H1 (cell line): ENCODE measurements around the gene TSPAN9. TPM values are rescaled to one million over a fixed set of nuclear protein-coding genes. Genes with fewer than 3 reads are reported as not detected.

Experiments
- CTCF ChIA-PET: fragments of 300-600 bp; sonication (Branson Sonifier 250); formaldehyde crosslinking; loops from one replicate; lab custom pipeline; 2021; ENCODE audit not compliant: partially characterized antibody; lab: Charles Lee
- POLR2A ChIA-PET: fragments of 300-600 bp; sonication (Branson Sonifier 250); formaldehyde crosslinking; loops from one replicate; lab custom pipeline; 2021; ENCODE audit warnings: inconsistent platforms; ENCODE audit not compliant: partially characterized antibody; lab: Charles Lee
- DNase-seq, 2 experiments: peaks; one replicate each; pipeline versions ENCODE4 v3.0.0 to v3.0.0-alpha.2; 2010 to 2022; ENCODE audit warnings: low spot score in 2 of 2, low read depth in 1 of 2, mixed read lengths in 1 of 2
- FAIRE-seq: peaks from 2 replicates; lab custom pipeline; 2011; peaks lifted over from hg19 to GRCh38; lab: Jason Lieb, UNC
- H2AFZ ChIP-seq: 2 replicates; pipeline ENCODE4 v1.8.1; 2012; ENCODE audit warnings: low read length, inconsistent platforms
- H2AK5ac ChIP-seq: 2 replicates; pipeline ENCODE4 v1.6.1; 2013; ENCODE audit warnings: low read depth, low read length
- H2BK120ac ChIP-seq: replicated peaks from 2 replicates; pipeline ENCODE3; 2013; ENCODE audit warnings: low read depth, low read length, inconsistent platforms
- H2BK12ac ChIP-seq: 2 replicates; pipeline ENCODE4 v1.6.1; 2013; ENCODE audit warnings: low read depth, low read length
- H2BK15ac ChIP-seq: 2 replicates; pipeline ENCODE4 v1.6.1; 2013; ENCODE audit warnings: low read length
- H2BK20ac ChIP-seq: 2 replicates; pipeline ENCODE4 v1.6.1; 2013; ENCODE audit warnings: low read length
- H2BK5ac ChIP-seq: 2 replicates; pipeline ENCODE4 v1.6.1; 2013; ENCODE audit warnings: low read depth, low read length
- H3K14ac ChIP-seq: 2 replicates; pipeline ENCODE4 v1.6.1; 2013; ENCODE audit warnings: inconsistent platforms; ENCODE audit not compliant: insufficient read length
- H3K18ac ChIP-seq: 2 replicates; pipeline ENCODE4 v1.6.1; 2013; ENCODE audit warnings: low read length; ENCODE audit errors: extremely low read depth
- H3K23ac ChIP-seq: 2 replicates; pipeline ENCODE4 v1.6.1; 2013; ENCODE audit warnings: inconsistent platforms; ENCODE audit not compliant: insufficient read length
- H3K23me2 ChIP-seq: 2 replicates; pipeline ENCODE4 v1.6.1; 2013; ENCODE audit warnings: low read depth, low read length
- H3K27ac ChIP-seq: 2 replicates; pipeline ENCODE4 v1.6.1; 2011; ENCODE audit warnings: low read depth, low read length, inconsistent platforms
- H3K27me3 ChIP-seq, 4 experiments: replicated peaks in 1 of 4; 1 replicate in 1 of 4; 2 replicates in 3 of 4; pipeline versions ENCODE4 v1.6.1 to v1.8.1; 2011 to 2013; ENCODE audit warnings: low read length in 3 of 4, mild to moderate bottlenecking in 3 of 4, inconsistent platforms in 2 of 4, mixed read lengths in 2 of 4, moderate library complexity in 1 of 4; ENCODE audit not compliant: control insufficient read depth in 3 of 4, insufficient read depth in 3 of 4; ENCODE audit errors: extremely low read depth in 1 of 4
- H3K36me3 ChIP-seq, 4 experiments: 2 replicates each; pipeline versions ENCODE4 v1.6.1 to v1.8.1; 2011 to 2013; ENCODE audit warnings: mild to moderate bottlenecking in 4 of 4, low read length in 3 of 4, moderate library complexity in 2 of 4, control low read depth in 1 of 4, inconsistent platforms in 1 of 4; ENCODE audit not compliant: insufficient read depth in 4 of 4, control insufficient read depth in 2 of 4
- H3K4ac ChIP-seq: replicated peaks from 2 replicates; pipeline ENCODE3; 2013; ENCODE audit warnings: low read length, low read depth, mixed read lengths, inconsistent platforms; ENCODE audit not compliant: insufficient read length
- H3K4me1 ChIP-seq, 4 experiments: replicated peaks in 1 of 4; 1 replicate in 1 of 4; 2 replicates in 3 of 4; pipeline versions ENCODE4 v1.6.1 to v1.8.1; 2011 to 2013; ENCODE audit warnings: low read length in 3 of 4, inconsistent platforms in 2 of 4, mixed read lengths in 1 of 4; ENCODE audit not compliant: insufficient read depth in 4 of 4, control insufficient read depth in 3 of 4
- H3K4me2 ChIP-seq, 2 experiments: 2 replicates each; pipeline versions ENCODE4 v1.6.1 to v1.8.1; 2011 to 2013; ENCODE audit warnings: low read depth in 2 of 2, low read length in 2 of 2, control low read depth in 1 of 2, inconsistent platforms in 1 of 2, mild to moderate bottlenecking in 1 of 2; ENCODE audit not compliant: insufficient read depth in 1 of 2
- H3K4me3 ChIP-seq, 4 experiments: fragments of 200-600, 300-600 bp in 1 of 4; sonication (generic), shearing (Covaris generic), sonication (Bioruptor Twin) in 1 of 4; 2 replicates each; pipeline versions ENCODE4 v1.5.1 to v1.8.1; 2011 to 2016; ENCODE audit warnings: low read length in 4 of 4, low read depth in 3 of 4, control low read depth in 2 of 4, inconsistent platforms in 2 of 4, mild to moderate bottlenecking in 2 of 4, mixed read lengths in 1 of 4, moderate library complexity in 1 of 4; ENCODE audit not compliant: insufficient read depth in 2 of 4; ENCODE audit errors: extremely low read depth in 1 of 4
- H3K56ac ChIP-seq: replicated peaks from 2 replicates; pipeline ENCODE3; 2013; ENCODE audit warnings: low read depth, mild to moderate bottlenecking, mixed read lengths, low read length, inconsistent platforms; ENCODE audit not compliant: insufficient read length
- H3K79me1 ChIP-seq: 2 replicates; pipeline ENCODE4 v1.6.1; 2013; ENCODE audit warnings: low read depth, low read length, control low read depth
- H3K79me2 ChIP-seq, 2 experiments: 2 replicates each; pipeline versions ENCODE4 v1.6.1 to v1.8.1; 2012 to 2013; ENCODE audit warnings: low read length in 2 of 2, mild to moderate bottlenecking in 2 of 2, inconsistent platforms in 1 of 2; ENCODE audit not compliant: insufficient read depth in 2 of 2, control insufficient read depth in 1 of 2
- H3K9ac ChIP-seq, 4 experiments: replicated peaks in 1 of 4; 1 replicate in 1 of 4; 2 replicates in 3 of 4; pipeline versions ENCODE4 v1.6.1 to v1.8.1; 2011 to 2013; ENCODE audit warnings: low read depth in 3 of 4, low read length in 3 of 4, control low read depth in 2 of 4, mild to moderate bottlenecking in 2 of 4, moderate library complexity in 2 of 4, inconsistent platforms in 1 of 4; ENCODE audit errors: extremely low read depth in 1 of 4
- H3K9me3 ChIP-seq, 2 experiments: 2 replicates each; pipeline versions ENCODE4 v1.6.1 to v1.8.1; 2012 to 2013; ENCODE audit warnings: mild to moderate bottlenecking in 2 of 2, moderate library complexity in 2 of 2, control low read depth in 1 of 2, inconsistent platforms in 1 of 2, low read depth in 1 of 2, low read length in 1 of 2, mixed read lengths in 1 of 2; ENCODE audit not compliant: insufficient read depth in 2 of 2
- H4K20me1 ChIP-seq, 2 experiments: replicated peaks in 1 of 2; 2 replicates each; pipeline versions ENCODE3 to v1.8.1; 2011 to 2013; ENCODE audit warnings: inconsistent platforms in 2 of 2, low read length in 2 of 2, mild to moderate bottlenecking in 1 of 2; ENCODE audit not compliant: insufficient read depth in 2 of 2, control insufficient read depth in 1 of 2
- H4K5ac ChIP-seq: 2 replicates; pipeline ENCODE4 v1.6.1; 2013; ENCODE audit warnings: low read length, low read depth, mixed read lengths, inconsistent platforms; ENCODE audit not compliant: insufficient read length
- H4K8ac ChIP-seq: 2 replicates; pipeline ENCODE4 v1.8.0; 2013; ENCODE audit warnings: mild to moderate bottlenecking, moderate library complexity, low read length, inconsistent platforms; ENCODE audit not compliant: insufficient read depth; ENCODE audit errors: extremely low read depth
- H4K91ac ChIP-seq: replicated peaks from 2 replicates; pipeline ENCODE3; 2013; ENCODE audit warnings: low read length, mixed read lengths, inconsistent platforms; ENCODE audit not compliant: insufficient read length
- BCL11A ChIP-seq, 2 experiments: IDR thresholded peaks; one replicate each; pipeline ENCODE4 v1.6.1; 2011; ENCODE audit warnings: low read depth in 2 of 2, low read length in 2 of 2, mild to moderate bottlenecking in 2 of 2
- BRCA1 ChIP-seq: IDR thresholded peaks from 2 replicates; pipeline ENCODE4 v1.6.1; 2012; ENCODE audit warnings: low read depth, low read length, improper control_type of control experiment
- CBX5 ChIP-seq: fragments of 300-800, 300-1000 bp; sonication (generic); IDR thresholded peaks from 2 replicates; pipeline ENCODE4 v1.7.1; 2016; ENCODE audit warnings: antibody characterized with exemption, low read length, low read depth
- CEBPB ChIP-seq: IDR thresholded peaks from 2 replicates; pipeline ENCODE4 v1.6.1; 2012; ENCODE audit warnings: low read depth, low read length
- CHD1 ChIP-seq: IDR thresholded peaks from 2 replicates; pipeline ENCODE4 v1.6.1; 2012; ENCODE audit warnings: low read depth, low read length, improper control_type of control experiment
- EZH2 ChIP-seq: fragments of 200-600 bp; sonication (generic); IDR thresholded peaks from 2 replicates; pipeline ENCODE4 v1.7.1; 2012; ENCODE audit warnings: low read depth, mild to moderate bottlenecking, moderate library complexity, low read length, inconsistent platforms; ENCODE audit not compliant: severe bottlenecking
- KDM1A ChIP-seq: fragments of 200-600, 300-600 bp; sonication (generic); IDR thresholded peaks from 2 replicates; pipeline ENCODE4 v1.7.1; 2016; ENCODE audit warnings: mild to moderate bottlenecking, low read length, borderline replicate concordance
- NANOG ChIP-seq: IDR thresholded peaks from 2 replicates; pipeline ENCODE4 v1.6.1; 2011; ENCODE audit warnings: low read length, low read depth, mild to moderate bottlenecking, inconsistent platforms; ENCODE audit not compliant: insufficient read depth, poor library complexity, severe bottlenecking
- POU5F1 ChIP-seq: IDR thresholded peaks from 2 replicates; pipeline ENCODE4 v1.6.1; 2011; ENCODE audit warnings: low read depth, mild to moderate bottlenecking, low read length, moderate library complexity
- SIN3A ChIP-seq, 2 experiments: IDR thresholded peaks in 1 of 2; conservative IDR thresholded peaks in 1 of 2; 2 replicates each; pipeline ENCODE4 v1.6.1; 2011 to 2012; ENCODE audit warnings: low read length in 2 of 2, improper control_type of control experiment in 1 of 2, low read depth in 1 of 2, mild to moderate bottlenecking in 1 of 2
- SP2 ChIP-seq: IDR thresholded peaks from 2 replicates; pipeline ENCODE4 v1.6.1; 2012; ENCODE audit warnings: mild to moderate bottlenecking, low read length, inconsistent platforms
- YY1 ChIP-seq: IDR thresholded peaks from 2 replicates; pipeline ENCODE4 v1.6.1; 2011; ENCODE audit warnings: low read depth, mild to moderate bottlenecking, low read length
- WGBS, 2 experiments: shearing (Covaris generic) in 1 of 2; methylation state at CpG; one replicate each; pipeline versions ENCODE4 v1.1.6 to v1.1.7; 2013 to 2015; ENCODE audit warnings: low lambda C conversion rate in 2 of 2, mixed read lengths in 2 of 2, inconsistent platforms in 1 of 2, low coverage in 1 of 2, missing lambda C conversion rate in 1 of 2; ENCODE audit not compliant: insufficient replicate concordance in 2 of 2, insufficient coverage in 1 of 2, insufficient read length in 1 of 2; ENCODE audit errors: extremely low coverage in 1 of 2, missing lambda C conversion rate in 1 of 2; 5-methylcytosine and 5-hydroxymethylcytosine counted together
- polyA plus RNA-seq, 7 experiments: library from polyadenylated mRNA; depleted of rRNA in 3 of 7; stranded (reverse) in 5 of 7; unstranded in 2 of 7; fragments of >200 nt in 5 of 7; fragments of 200-250 nt in 2 of 7; gene quantifications; 1 replicate in 5 of 7; 2 replicates in 1 of 7; 4 replicates in 1 of 7; pipeline versions ENCODE4 v1.2.1 to v1.2.3, GENCODE V29; 2011 to 2013; ENCODE audit warnings: missing spikeins in 2 of 7, mixed read lengths in 2 of 7
- total RNA-seq: library from RNA; stranded (reverse); fragmentation: NEBNext Ultra II Directional; extraction: Animal tissue kit (Norgen Biotek cat#: 25700); gene quantifications from 2 replicates; pipeline ENCODE4 v1.2.1, GENCODE V29; 2021

The TSPAN9 gene
- total and polyA plus RNA-seq, 2 of the 8 experiments (the other 6 are each of a cell fraction or from before 2014, with no cell fraction given): 11.5 to 29.1 TPM

DNA sequence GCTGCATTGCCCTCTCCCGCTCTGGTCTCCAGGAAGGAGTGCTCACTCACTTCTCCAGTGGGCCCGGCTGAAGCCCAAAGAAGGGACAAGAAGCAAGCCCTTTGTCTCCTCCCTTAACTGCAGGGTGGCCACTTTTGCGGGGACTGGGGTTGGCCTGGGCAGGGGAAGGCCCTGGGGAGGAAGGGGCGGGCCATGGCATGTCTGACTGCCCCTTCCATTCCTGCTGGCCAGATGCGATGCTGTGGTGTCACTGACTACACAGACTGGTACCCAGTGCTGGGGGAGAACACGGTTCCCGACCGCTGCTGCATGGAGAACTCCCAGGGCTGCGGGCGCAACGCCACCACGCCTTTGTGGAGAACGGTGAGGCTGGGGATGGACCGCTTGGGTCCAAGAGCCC lies 203.8 kb downstream of the TSPAN9 start:
- CTCF ChIA-PET: interaction anchor here (1.0 to 16.9 kb wide), 7 partner anchors 9 to 273 kb away, joined by 3 to 361 read pairs (median 10); no protein-coding TSS in a partner anchor
- no peak overlapping the region; the same call in 1 of the 2 replicates for H2BK12ac ChIP-seq

More for the DNA sequence above, 203.8 kb downstream of the TSPAN9 start:
- Histone ChIP-seq H3K9me3 (no peaks in the 10 kb centered on the region), H2AFZ (no peak overlapping the region), H3K56ac (no peak overlapping the region), H2BK120ac (no peak overlapping the region), H3K27me3 (no peaks in the 10 kb centered on the region), H2BK5ac (no peak overlapping the region), H3K79me2 (no peaks in the 10 kb centered on the region), H3K14ac (no peak overlapping the region), H3K79me1 (no peaks in the 10 kb centered on the region), H2BK20ac (no peak overlapping the region), H3K4me3 (no peak overlapping the region), H4K20me1 (peaks cover 0 to 1% of the 10 kb centered on the region in 2 experiments), H3K18ac (no peak overlapping the region), H3K4me1 (peaks cover 0 to 15% (median 11%) of the 10 kb centered on the region in 4 experiments; a peak in 5 of 7 replicates), H4K8ac (no peak overlapping the region), H3K23ac (no peak overlapping the region), H3K9ac (no peak overlapping the region), H3K4ac (no peak overlapping the region), H4K5ac (no peak overlapping the region), H2AK5ac (no peak overlapping the region), H3K23me2 (no peaks in the 10 kb centered on the region), H3K4me2 (no peak overlapping the region), H3K36me3 (no peaks in the 10 kb centered on the region), H2BK15ac (no peak overlapping the region), H4K91ac (no peak overlapping the region), H3K27ac (no peak overlapping the region)
- no peak for DNase-seq
- no peak for FAIRE-seq
- POLR2A ChIA-PET: no interaction called here
- WGBS, 2 experiments: 93% methylated on average over 14 of the region's 14 CpGs; no CpG with 5 or more reads in 1 of the 2 experiments
- TF ChIP-seq BRCA1 (no peak), CHD1 (no peak), EZH2 (no peak), YY1 (no peak), SP2 (no peak), CEBPB (no peak), SIN3A (conservative IDR thresholded peaks at IDR 0.05 in 1 of 2, IDR thresholded peaks at IDR 0.05 in 1 of 2; ENCODE audit: low read depth in 1 of 2, low read length in 2 of 2) (no peak), KDM1A (no peak), CBX5 (no peak), POU5F1 (no peak), BCL11A (IDR thresholded peaks at IDR 0.05; ENCODE audit: low read depth in 2 of 2, low read length in 2 of 2) (no peak), NANOG (no peak)
